Pons (tissue), 1 donor: Measurements from ENCODE around the gene RASSF1.

Experiments used
- DNase-seq: peaks from one replicate; pipeline ENCODE4 v3.0.0-alpha.2; 2016; ENCODE audit warnings: low spot score

The RASSF1 gene

GRCh38 chr3:50365842-50366220 lies 25.2 kb upstream of the RASSF1 start:
- DNase-seq = no peak

DNA sequence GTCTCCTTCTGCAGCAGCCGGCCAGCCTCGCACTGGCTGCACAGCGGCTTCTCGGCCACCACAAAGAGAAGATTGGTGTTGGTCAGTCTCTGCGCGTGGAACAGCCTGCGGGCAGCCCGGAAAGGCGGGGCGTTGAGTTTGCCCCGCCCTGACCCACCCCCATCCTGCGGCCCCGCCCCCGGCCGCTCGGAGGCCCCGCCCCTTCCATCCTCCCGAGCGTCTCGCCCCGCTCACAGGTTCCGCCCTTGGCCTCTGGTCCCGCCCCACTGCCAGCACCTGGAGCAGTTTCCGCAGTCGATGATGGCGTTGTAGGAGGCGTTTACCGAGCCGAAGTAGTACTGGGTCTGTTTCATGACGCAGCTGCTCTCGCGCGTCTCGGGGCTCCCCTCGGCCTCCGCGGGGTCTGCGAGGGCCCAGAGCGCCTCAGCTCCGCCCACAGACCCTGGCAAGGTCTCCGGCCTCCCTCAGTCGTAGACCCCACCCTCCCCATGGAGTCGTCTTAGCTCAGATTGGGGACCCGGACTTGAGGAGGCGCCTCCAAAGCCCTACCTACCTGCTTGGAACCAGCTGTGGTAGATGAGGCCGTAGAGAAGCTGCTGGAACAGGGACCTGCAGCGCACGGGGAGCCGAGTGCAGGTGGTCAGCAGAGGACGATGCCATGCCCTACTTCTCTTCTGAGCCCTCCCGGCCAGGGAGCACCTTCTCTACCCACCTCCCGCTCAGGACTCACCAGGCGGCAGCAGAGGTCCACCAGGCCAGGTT lies 24.6 kb upstream of the RASSF1 start:
- peak; percentile 29 for DNase-seq

DNA sequence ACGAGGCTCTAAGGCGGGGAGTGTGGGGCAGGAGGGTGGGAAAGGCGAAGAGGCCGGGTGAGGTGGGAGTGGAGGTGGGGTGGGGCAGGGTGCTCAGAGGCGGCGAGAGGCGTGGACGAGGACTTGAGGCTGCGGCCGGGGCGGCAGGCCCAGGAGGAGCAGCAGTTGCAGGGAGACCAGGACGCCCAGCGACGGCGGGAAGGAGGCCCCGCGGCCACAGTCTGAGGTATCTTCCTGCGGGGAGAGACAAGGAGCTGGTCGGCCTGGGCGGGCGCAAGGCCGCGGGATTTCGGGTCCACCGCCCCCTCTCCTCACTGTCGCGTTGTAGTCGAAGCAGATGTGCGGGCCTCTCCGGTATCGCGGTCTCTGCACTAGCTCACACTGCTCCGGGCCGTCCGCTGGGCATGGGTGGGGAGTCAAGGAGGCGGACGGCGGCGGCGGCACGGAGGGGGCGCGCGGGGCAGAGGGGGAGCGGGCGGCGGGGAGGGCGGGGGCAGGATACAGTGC lies 24.0 kb upstream of the RASSF1 start:
- no peak for DNase-seq

DNA sequence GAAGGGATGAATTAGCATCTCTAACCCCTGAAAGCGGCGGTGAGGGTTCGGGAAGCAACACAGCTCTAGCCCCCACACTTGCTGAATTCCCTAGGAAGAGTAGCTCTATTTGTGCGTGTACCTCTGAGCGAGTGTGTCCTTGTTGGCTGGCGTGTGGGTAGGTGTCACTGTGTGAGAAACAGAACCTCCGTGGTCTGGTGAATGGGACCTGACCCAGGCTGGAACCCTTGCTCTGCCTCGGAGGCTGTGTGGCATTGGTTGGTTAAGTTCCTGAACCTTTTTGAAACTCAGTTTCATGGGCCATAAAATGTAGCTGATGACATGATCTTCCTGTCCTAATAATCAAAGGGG lies 19.1 kb upstream of the RASSF1 start:
- no peak for DNase-seq

- peak; percentile 100 for DNase-seq
Observed at GRCh38 chr3:50358911-50359759, 18.5 kb upstream of the RASSF1 start, which contains the start of gene TMEM115. TSS of gene TMEM115 (minus strand) at chr3:50359521. CDS start at chr3:50359063, 458 bp downstream.

- no peak for DNase-seq
Observed at GRCh38 chr3:50358355-50358910, 17.8 kb upstream of the RASSF1 start.

GRCh38 chr3:50357481-50357880 lies 16.8 kb upstream of the RASSF1 start:
- no peak for DNase-seq

DNA sequence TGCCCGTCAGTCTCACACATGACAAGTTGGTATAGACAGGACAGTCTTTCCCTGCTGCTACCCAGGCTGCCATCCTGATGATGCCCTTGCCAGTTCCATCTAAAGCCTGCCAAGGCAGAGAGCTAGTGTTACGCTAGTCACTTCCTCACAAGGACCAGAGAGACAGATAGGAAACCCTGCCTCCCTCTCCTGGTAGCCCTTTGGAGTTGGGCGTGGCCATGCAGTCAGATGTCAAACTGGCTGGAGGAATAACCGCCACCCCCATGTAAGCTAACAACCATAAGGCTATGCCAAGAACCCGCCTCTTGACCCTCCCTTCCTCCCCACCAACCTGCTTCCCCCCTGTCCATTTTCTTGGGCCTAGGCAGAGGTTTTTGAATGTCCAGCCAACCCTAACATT lies 15.9 kb upstream of the RASSF1 start:
- DNase-seq = no peak

DNA sequence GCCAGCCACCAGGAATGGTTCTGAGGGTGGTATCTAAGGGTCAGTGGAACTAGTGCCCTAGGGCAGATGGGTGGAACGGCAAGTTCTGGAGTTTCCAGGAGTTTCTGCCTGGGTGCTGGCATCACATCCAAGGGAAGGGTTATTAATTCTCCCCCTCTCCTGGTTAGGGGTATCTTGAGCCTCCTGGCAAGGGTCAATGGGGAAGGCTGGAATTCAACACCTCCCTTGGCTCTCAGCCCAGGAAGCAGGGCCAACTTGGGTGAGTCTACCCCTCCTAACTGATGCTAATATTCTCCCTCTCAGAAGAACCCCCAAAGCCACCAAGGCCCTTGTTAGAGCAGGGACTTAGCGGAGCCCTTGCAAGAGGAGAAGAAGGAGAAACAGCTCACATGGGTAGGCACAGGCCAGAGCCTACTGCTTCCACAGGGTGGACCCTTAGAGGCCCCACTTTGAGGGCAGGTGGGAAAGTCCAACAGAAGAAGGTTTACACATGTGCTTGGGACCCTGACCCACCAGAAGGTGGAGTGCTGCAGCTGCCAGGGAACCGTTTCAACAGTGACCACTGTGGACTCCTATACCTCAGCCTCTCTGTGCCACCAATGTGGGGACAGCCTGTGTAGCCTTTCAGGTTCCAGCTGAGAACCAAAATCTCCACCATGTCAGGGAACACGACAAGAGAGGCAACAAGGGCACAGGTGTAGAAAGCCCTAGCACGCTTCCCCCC lies 15.4 kb upstream of the RASSF1 start:
- DNase-seq = no peak

GRCh38 chr3:50354850-50355249 lies 14.2 kb upstream of the RASSF1 start:
- DNase-seq = no peak

GRCh38 chr3:50354186-50354764 lies 13.6 kb upstream of the RASSF1 start:
- DNase-seq = no peak

GRCh38 chr3:50353245-50354004 lies 12.8 kb upstream of the RASSF1 start:
- no peak for DNase-seq

DNA sequence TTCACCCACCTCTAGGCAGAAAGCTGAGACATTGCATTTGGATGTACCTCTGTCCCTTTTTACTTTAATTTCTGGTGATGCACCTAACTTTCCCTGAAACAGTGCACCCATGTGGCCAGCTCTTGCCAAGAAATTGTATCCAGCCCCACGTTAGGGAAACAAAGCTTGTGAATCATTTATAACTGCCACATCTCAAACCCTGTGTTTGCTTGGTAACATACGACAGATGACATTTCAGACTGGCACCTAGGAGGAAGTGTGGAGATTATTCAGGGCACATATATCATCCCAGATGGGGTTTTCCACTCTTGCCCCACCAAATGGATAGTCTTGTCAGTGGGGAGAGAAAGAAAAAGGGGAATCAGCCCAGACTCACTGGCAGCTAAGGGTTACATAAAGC lies 12.1 kb upstream of the RASSF1 start:
- no peak for DNase-seq

DNA sequence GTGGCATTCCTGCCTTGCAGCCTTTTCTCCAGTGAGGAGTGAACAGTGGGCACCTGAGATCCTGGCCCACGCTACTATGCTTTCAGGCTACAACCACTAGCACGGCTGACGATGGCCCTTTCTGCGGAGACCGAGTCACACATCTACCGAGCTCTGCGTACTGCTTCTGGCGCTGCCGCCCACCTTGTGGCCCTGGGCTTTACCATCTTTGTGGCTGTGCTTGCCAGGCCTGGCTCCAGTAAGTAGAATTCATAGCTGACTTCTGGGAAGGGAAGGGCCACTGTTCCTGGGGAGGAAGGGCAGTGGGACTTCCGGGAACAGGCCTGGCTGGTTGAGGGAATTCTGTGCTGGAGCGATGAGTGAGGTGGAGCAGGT lies 10.7 kb upstream of the RASSF1 start:
- DNase-seq = no peak

DNA sequence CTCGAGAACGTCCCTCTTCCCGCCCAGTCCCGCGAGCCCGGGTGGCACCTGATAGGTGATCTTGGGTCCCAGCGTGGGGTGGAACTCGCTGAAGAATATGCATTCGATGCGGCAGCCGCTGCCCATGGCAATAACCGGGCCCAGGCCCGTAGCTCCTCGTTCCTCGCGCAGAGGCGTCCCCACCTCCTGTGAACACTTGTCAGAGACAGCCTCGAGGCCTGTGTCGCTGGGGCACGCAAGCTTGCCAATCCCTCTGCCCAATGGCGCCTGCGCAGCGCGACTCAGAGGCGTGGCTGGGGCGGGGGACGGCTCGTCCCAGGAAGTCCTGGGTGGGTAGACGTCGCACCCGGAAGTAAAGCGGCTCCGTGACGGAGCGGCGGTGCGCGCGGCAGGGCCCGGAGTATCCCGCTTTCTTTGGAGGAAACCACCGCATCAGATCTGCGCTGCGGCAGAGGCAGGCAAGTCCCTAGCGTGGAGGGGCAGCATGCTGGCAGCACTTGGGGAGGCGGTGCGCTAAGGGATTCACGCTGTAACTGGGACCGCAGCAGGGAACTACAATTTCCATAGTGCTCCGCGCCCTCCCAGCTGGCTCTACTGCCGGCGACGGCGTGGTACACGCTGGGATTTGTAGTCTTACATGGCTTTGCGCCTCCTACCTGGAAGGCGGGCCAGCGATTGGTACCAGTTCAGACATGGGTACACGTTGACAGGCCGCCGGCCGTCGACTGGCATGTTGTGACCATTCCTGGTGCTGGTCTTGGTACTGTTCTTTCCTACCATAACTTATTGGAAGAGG lies 10.1 kb upstream of the RASSF1 start, which contains the start of the genes CYB561D2 and NPRL2:
Gene CYB561D2 (plus strand): TSS at position 336 of the 796 bp plus-strand sequence. CDS start 572 bp downstream, outside the sequence.
Gene NPRL2 (minus strand): TSS at position 249 of the 796 bp plus-strand sequence. CDS start 123 bp downstream, at position 126.
- DNase-seq = peak; percentile 97

GRCh38 chr3:50350213-50350526 lies 9.5 kb upstream of the RASSF1 start:
- DNase-seq = no peak

- DNase-seq = peak; percentile 66
Observed at GRCh38 chr3:50347187-50347813, 6.7 kb upstream of the RASSF1 start.

GRCh38 chr3:50345586-50346234 lies 5.1 kb upstream of the RASSF1 start, which contains the start of gene ZMYND10:
TSS of gene ZMYND10 (minus strand) at chr3:50345732. CDS start at chr3:50345579, 153 bp downstream.
- DNase-seq = no peak

DNA sequence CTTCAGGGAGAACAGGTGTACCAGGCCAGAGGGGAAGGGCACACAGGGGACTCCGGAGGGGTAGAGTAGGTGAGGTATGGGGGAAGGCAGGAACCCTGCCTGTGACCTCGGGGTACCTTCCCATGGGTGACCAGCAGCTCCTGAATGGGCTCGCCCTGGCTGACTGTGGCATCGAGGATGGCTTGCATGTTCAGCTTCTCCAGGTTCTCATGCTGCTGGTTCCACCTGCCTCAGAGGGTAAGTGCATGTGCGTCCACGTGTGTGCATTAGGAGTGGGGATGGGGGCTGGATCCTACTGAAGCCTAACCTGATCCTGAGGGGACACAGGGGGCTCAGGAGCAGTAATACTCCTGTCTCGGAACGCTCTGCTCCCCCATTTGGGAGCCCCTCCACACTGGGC lies 4.4 kb upstream of the RASSF1 start:
- no peak for DNase-seq
